HEK293 (cell line): ENCODE data around the gene SFT2D3.

Experiments
- CTCF ChIP-seq: fragments of 450-650 bp; formaldehyde crosslinking; IDR thresholded peaks from 2 replicates; pipeline ENCODE4 v1.5.1; 2016; ENCODE audit warnings: missing biosample characterization, missing genetic modification characterization
- RBAK ChIP-seq: fragments of 450-650 bp; formaldehyde crosslinking; IDR thresholded peaks from 2 replicates; pipeline ENCODE4 v1.5.1; 2016; ENCODE audit warnings: missing biosample characterization, missing genetic modification characterization
- SETDB1 ChIP-seq: IDR thresholded peaks from one replicate; pipeline ENCODE4 v1.6.1; 2017; ENCODE audit warnings: mild to moderate bottlenecking, low read length, moderate library complexity, mixed read lengths; ENCODE audit not compliant: insufficient read length
- TSHZ1 ChIP-seq: fragments of 450-650 bp; formaldehyde crosslinking; IDR thresholded peaks from 2 replicates; pipeline ENCODE4 v1.5.1; 2016; ENCODE audit warnings: missing biosample characterization, missing genetic modification characterization, borderline replicate concordance
- ZBTB11 ChIP-seq: fragments of 450-650 bp; formaldehyde crosslinking; conservative IDR thresholded peaks from 2 replicates; pipeline ENCODE4 v1.5.1; 2016; ENCODE audit warnings: low read depth, missing biosample characterization, missing genetic modification characterization
- ZNF133 ChIP-seq: fragments of 450-650 bp; formaldehyde crosslinking; IDR thresholded peaks from 2 replicates; pipeline ENCODE4 v1.5.1; 2016; ENCODE audit warnings: missing biosample characterization, missing genetic modification characterization
- ZNF26 ChIP-seq: fragments of 450-650 bp; formaldehyde crosslinking; IDR thresholded peaks from 2 replicates; pipeline ENCODE4 v1.5.1; 2016; ENCODE audit warnings: missing biosample characterization, missing genetic modification characterization

- TF ChIP-seq CTCF, result no peak
- no peak for TF ChIP-seq SETDB1
- TF ChIP-seq ZNF26 (tag by site-specific recombination), result no peak
- no peak for TF ChIP-seq TSHZ1 (tag by site-specific recombination)
- TF ChIP-seq ZBTB11 (tag by site-specific recombination), result no peak
- no peak for TF ChIP-seq ZNF133 (tag by site-specific recombination)
- TF ChIP-seq RBAK (tag by site-specific recombination), result no peak
Observed at GRCh38 chr2:127670055-127670956, 31.0 kb upstream of the SFT2D3 start.
